Stromal cell of bone marrow (primary cell): ENCODE measurements around the gene DMD.
"Not testable (repeated sequence)": the region's sequence is repeated elsewhere in the genome, so short reads cannot be mapped to it uniquely, and the experiment has no call there.

Source experiments
- DNase-seq: peaks from one replicate; pipeline ENCODE4 v3.0.0-alpha.2; 2012; ENCODE audit warnings: low read depth

The DMD gene

DNA sequence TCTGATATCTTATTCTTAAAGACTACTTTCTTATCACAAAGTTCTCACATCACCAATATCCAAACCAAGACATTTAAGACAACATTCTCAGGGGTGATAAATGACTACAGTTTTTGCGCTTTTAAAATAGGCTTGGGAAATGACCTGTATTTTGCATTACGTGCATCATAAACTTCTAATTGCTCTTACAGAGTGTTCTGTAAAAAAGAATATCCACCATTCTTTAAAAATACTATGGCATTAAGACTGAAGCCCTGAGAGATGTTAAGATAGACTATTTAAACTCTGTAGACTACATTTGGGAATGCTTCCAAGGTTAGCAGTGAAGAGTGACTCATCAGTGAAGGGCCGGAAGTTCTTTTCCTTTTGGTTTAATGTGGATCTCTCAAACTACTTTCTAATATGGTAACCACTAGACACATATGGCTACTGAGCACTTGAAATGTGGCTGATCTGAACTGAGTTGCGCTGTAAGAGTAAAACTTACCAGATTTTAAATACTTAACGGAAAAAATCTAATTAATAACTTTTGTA is 1620.7 kb downstream of the DMD start:
- DNase-seq = peak; percentile 29

DNA sequence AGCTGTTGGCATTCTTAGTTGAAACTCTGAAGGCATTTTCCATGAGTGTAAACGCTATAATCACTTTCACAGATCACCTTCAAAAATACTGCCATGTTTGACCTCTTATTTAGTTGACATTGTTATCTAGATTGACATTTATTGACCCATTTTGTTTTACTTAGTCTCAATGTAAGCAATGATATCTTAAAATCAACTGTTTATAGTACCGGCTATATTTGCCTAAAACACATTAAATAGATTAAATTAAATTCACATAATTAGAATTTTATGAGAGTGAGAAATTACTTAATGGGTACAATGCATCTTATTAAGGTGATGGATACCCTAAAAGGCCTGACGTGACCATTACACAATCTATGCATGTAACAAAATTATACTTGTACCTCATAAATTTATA is 1621.8 kb downstream of the DMD start:
- DNase-seq = no peak

DNA sequence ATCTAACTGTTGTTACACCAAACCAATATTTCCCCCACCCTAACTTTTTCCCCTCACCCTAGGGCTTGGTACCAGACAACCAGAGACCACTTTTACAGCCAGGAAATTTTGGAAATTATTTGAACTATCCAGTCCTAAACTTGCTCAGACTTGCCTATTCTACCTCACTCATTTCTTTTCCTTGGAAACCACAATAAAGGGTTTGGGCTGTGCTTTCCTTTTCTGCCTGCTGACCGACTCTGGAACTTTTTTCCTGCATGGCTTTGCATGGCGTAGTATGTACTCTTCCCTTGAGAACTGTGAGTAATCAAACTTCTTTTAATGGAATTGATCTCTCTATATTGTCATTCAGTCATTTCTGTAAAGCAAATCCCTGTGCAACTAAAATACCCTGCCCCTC is 1623.0 kb downstream of the DMD start:
- DNase-seq = no peak

DNA sequence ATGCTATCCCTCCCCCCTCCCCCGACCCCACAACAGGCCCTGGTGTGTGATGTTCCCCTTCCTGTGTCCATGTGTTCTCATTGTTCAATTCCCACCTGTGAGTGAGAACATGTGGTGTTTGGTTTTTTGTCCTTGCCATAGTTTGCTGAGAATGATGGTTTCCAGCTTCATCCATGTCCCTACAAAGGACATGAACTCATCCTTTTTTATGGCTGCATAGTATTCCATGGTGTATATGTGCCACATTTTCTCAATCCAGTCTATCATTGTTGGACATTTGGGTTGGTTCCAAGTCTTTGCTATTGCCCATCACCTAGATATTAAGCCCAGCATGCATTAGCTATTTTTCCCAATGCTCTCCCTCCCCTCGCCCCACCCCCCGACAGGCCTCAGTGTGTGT is 1627.5 kb downstream of the DMD start:
- not testable (repeated sequence) for DNase-seq

GRCh38 chrX:31580726-31581125 is 1630.6 kb downstream of the DMD start:
- DNase-seq = no peak

DNA sequence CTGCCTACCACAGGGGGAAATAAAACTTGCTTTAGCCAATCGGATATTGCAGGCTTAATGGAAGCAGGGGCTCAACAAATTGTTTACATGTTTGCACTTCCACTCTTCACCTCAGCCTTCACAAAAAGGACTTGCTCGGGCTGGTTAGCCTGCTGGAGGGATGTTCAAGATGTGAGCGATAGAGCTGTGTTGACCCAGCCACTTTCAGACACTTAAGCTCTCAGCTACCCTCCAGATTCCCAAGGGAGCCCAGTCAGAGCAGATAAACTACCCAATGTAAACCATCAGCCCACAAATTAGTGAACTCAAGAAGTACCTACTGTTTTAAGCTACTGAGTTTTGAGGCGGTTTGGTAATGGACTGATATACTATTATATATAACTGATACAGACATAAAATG is 1631.1 kb downstream of the DMD start:
- DNase-seq = no peak

- no peak for DNase-seq
Observed at GRCh38 chrX:31572360-31572759, 1639.0 kb downstream of the DMD start.

DNA sequence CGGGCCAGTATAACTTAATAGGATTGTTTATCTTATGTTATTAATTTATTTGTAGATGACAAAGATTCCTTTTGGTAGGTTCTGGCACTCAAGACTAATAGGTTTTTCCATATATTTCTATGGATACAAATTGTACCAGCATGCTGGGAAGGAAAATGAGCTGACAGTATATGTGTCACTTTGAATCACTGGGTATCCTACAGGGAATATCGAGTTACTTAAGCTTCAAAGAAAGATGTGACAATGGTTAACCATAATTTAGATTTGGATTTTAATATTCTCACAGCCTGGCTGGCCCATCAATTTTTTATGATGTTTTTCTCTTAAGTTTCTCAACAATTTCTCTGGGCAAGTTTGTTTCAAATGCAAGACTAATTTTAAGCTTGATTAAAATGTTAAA is 1640.7 kb downstream of the DMD start:
- DNase-seq = no peak

DNA sequence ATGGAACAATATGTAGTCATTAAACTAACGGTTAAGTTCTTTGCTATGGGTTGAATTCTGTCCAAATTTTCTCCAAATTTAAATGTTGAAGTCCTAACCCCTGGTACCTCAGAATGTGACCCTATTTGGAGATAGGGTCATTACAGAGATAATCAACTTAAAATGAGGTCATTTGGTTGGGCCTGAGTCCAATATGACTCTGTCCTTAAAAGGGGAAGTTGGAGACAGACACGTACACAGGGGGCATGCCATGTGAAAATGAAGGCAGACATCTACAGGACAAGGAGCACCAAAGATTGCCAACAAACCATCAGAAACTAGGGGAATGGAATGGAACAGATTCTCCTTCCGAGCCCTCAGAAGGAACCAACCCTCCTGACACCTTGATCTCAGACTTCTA is 1647.6 kb downstream of the DMD start:
- no peak for DNase-seq

GRCh38 chrX:31555506-31555905 is 1655.8 kb downstream of the DMD start:
- DNase-seq = no peak

DNA sequence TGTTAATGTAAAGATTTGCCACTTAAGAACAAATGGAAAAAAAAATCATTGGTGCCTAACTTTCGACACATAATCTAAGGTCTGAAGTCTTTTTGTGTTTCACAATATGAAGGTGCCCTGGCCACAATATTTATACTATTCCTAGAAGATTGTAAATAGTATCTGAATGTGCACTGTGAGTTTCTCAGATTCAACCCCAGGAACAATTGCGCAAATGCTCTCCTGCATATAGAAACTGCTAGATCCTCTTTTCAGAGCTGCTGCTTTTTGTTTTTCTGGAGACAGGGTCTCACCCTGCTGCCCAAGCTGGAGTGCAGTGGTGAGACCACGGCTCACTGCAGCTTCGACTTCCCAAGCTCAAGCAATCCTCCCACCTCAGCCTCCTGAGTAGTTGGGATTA is 1659.4 kb downstream of the DMD start:
- no peak for DNase-seq

GRCh38 chrX:31550158-31550557 is 1661.2 kb downstream of the DMD start:
- no peak for DNase-seq

- DNase-seq = no peak
Observed at GRCh38 chrX:31547816-31548215, 1663.5 kb downstream of the DMD start.

GRCh38 chrX:31547416-31547815 is 1663.9 kb downstream of the DMD start:
- DNase-seq = peak; percentile 40

- DNase-seq = peak; percentile 61
Observed at GRCh38 chrX:31546126-31546525, 1665.2 kb downstream of the DMD start.

- no peak for DNase-seq
Observed at GRCh38 chrX:31545726-31546125, 1665.6 kb downstream of the DMD start.

DNA sequence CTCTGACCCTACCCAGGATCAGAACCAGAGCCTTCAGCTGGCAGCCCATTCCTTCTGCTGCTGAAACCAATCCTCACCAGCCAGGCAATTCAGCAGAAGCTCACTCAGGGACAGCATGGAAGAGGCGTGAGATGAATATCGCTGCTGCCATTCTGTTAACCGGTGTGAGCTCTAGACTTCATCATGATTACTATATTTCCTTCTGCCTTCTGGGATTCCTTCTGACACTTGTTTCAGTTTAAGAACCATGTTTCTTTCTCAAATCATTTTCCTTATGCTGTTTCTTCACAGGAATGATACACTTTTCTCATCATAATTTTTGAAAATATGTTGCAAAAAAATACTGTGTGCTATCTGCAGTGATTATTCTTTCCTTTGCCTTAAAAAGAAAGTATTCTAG is 1666.2 kb downstream of the DMD start:
- no peak for DNase-seq

DNA sequence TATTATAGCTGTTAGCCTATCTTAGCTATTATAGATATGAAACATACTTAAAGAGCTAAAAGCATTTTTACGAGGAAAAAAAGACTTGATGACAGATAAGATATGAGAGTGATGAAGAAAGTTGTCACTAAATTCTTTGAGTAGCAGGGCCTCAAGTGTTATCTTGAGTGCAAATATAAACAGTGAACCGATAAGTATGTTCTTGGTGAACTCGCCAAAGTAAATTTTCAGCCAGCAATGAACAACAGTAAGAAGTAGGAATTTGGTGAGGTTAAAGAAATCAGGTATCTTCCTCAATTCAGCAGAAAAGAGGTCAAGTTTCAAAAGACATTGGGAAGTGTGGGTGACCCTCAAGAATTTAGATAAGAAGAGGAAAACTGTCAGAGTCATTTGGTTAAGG is 1667.7 kb downstream of the DMD start:
- no peak for DNase-seq

GRCh38 chrX:31542566-31542965 is 1668.8 kb downstream of the DMD start:
- no peak for DNase-seq

DNA sequence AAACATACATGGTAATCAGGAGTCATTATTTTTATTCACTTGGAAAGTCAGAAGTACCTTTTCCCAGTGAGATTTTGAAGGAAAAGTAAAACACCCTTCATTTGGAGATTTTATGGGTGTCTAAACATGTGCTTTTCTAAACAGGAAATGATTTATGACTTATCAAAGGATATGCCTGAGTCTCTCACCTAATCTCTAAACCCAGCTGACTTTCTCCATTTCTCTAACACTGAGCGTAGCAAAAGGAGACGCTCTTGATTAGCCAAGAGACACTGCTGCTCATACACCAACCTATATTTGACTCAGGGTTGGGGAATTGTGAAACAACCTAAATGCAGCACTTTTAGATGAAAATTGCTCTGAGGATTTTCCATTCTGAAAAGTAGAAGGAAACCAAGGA is 1671.0 kb downstream of the DMD start:
- no peak for DNase-seq

GRCh38 chrX:31527455-31528126 is 1683.8 kb downstream of the DMD start:
- DNase-seq = no peak

- no peak for DNase-seq
Observed at GRCh38 chrX:31523884-31524536, 1687.3 kb downstream of the DMD start.

GRCh38 chrX:31522760-31523159 is 1688.6 kb downstream of the DMD start:
- no peak for DNase-seq

DNA sequence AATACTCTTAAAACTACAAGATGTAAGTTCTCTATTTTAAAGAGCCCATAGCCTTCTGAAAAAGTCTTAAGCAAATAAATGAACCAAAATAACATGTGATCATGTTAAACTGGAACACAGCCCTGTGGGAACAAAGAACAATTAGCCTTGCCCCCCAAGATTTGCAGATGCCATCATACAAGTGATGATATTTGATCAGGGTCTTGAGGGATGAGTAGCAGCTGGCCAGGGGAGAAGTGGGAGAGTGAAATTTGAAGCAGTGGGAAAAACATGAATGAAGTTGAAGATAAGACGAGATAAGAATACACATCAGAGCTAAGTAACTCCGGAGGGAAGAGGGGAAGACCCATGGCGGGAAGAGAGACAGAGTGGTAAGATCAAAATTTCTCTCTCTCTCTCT is 1689.4 kb downstream of the DMD start:
- DNase-seq = no peak
